ENCODE measurements around the gene PHACTR4. TPM values are rescaled to one million over a fixed set of nuclear protein-coding genes. Genes with fewer than 3 reads are reported as not detected.

PHACTR4 gene
- total and polyA plus RNA-seq, 2 donors (not counting 1 experiment from before 2014, with no cell fraction given) = 5.5 to 6.9 TPM

DNA sequence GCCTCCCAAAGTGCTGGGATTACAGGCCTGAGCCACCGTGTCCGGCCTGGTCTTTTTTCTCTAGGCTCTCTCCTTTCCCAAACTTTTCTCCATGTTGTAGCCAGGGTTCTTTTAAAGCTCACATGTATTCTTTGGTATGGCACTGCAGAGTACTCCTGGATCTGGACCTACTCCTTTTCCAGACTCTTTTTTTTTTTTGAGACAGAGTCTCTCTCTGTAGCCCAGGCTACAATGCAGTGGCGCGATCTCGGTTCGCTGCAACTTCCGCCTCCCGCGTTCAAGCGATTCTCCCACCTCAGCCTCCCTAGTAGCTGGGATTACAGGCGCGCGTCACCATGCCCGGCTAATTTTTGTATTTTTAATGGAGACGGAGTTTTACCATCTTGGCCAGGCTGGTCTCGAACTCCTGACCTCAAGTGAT, 41.3 kb upstream of the PHACTR4 start:
- H3K4me1 ChIP-seq (ENCODE audit: control insufficient read depth, extremely low read depth, insufficient read depth, low read length) = no peaks in the 10 kb centered on the region
- no peaks in the 10 kb centered on the region for H4K20me1 ChIP-seq (ENCODE audit: control insufficient read depth, extremely low read depth, insufficient read depth, low read length)
- H3K36me3 ChIP-seq (ENCODE audit: control insufficient read depth, insufficient read depth, low read length) = peaks cover 4% of the 10 kb centered on the region
- DNase-seq (ENCODE audit: low read depth in 2 of 2) = no peak
- peak overlapping the region; percentile 63 to 96 (median 76) for H3K4me3 ChIP-seq (replicated peaks in 1 of 4; ENCODE audit: control extremely low read depth in 1 of 4, insufficient read depth in 1 of 4, low read depth in 3 of 4, low read length in 4 of 4)
- peak overlapping the region; percentile 77 for H3K27ac ChIP-seq (ENCODE audit: insufficient read depth, low read length)
- H3K9me3 ChIP-seq (ENCODE audit: control insufficient read depth, insufficient read depth, low read depth, low read length) = no peaks in the 10 kb centered on the region
- TF ChIP-seq EZH2 (IDR thresholded peaks at IDR 0.05; ENCODE audit: low read length, missing control alignments) = no peak
- TF ChIP-seq, protein P1, sequence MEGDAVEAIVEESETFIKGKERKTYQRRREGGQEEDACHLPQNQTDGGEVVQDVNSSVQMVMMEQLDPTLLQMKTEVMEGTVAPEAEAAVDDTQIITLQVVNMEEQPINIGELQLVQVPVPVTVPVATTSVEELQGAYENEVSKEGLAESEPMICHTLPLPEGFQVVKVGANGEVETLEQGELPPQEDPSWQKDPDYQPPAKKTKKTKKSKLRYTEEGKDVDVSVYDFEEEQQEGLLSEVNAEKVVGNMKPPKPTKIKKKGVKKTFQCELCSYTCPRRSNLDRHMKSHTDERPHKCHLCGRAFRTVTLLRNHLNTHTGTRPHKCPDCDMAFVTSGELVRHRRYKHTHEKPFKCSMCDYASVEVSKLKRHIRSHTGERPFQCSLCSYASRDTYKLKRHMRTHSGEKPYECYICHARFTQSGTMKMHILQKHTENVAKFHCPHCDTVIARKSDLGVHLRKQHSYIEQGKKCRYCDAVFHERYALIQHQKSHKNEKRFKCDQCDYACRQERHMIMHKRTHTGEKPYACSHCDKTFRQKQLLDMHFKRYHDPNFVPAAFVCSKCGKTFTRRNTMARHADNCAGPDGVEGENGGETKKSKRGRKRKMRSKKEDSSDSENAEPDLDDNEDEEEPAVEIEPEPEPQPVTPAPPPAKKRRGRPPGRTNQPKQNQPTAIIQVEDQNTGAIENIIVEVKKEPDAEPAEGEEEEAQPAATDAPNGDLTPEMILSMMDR (conservative IDR thresholded peaks at IDR 0.05 in 1 of 2, IDR thresholded peaks at IDR 0.05 in 1 of 2; ENCODE audit: low read depth in 1 of 2, low read length in 2 of 2) = no peak
- peaks cover 6% of the 10 kb centered on the region for H3K79me2 ChIP-seq (ENCODE audit: control insufficient read depth, insufficient read depth, low read length)
- peak overlapping the region; percentile 77 for H2AFZ ChIP-seq (ENCODE audit: low read length)
- H3K9ac ChIP-seq (ENCODE audit: insufficient read depth, low read length) = no peak overlapping the region
- no peaks in the 10 kb centered on the region for H3K27me3 ChIP-seq (ENCODE audit: control insufficient read depth, insufficient read depth, low read length)
- H3K4me2 ChIP-seq (ENCODE audit: extremely low read depth, insufficient read depth, low read length) = peak overlapping the region; percentile 48

DNA sequence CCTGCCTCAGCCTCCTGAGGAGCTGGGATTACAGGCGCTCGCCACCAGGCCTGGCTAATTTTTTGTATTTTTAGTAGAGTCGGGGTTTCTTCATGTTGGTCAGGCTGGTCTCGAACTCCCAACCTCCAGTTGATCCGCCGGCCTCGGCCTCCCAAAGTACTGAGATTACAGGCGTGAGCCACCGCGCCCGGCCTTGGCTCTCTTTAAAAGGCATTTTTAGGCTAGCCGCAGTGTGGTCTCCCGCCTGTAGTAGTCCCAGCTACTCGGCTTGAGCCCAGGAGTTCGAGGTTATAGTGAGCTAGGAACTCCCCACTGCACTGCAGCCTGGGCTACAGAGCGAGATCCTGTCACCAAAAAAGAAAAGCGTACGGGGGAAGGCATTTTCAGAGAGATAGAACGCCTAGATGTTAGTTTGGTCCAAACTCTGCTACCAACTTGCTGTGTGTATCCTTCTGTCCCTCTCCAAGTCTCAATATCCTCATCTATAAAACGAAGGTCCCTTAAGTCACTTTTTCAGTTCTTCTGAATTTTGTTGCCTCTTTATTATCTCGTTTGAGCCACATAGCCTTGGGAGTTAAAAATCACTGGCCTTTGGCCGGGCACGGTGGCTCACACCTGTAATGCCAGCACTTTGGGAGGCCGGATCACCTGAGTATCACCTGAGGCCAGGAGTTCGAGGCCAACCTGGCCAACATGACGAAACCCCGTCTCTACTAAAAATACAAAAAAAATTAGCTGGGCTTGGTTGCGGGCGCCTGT, 40.0 kb upstream of the PHACTR4 start:
- Histone ChIP-seq H3K4me2 (ENCODE audit: extremely low read depth, insufficient read depth, low read length) (peak overlapping the region; percentile 84), H3K36me3 (ENCODE audit: control insufficient read depth, insufficient read depth, low read length) (peaks cover 6% of the 10 kb centered on the region), H3K79me2 (ENCODE audit: control insufficient read depth, insufficient read depth, low read length) (peaks cover 6% of the 10 kb centered on the region), H4K20me1 (ENCODE audit: control insufficient read depth, extremely low read depth, insufficient read depth, low read length) (no peaks in the 10 kb centered on the region), H3K4me1 (ENCODE audit: control insufficient read depth, extremely low read depth, insufficient read depth, low read length) (no peaks in the 10 kb centered on the region), H3K9ac (ENCODE audit: insufficient read depth, low read length) (peak overlapping the region; percentile 81), H3K9me3 (ENCODE audit: control insufficient read depth, insufficient read depth, low read depth, low read length) (no peaks in the 10 kb centered on the region), H3K27ac (ENCODE audit: insufficient read depth, low read length) (peak overlapping the region; percentile 77), H3K4me3 (replicated peaks in 1 of 4; ENCODE audit: control extremely low read depth in 1 of 4, insufficient read depth in 1 of 4, low read depth in 3 of 4, low read length in 4 of 4) (peak overlapping the region; percentile 63 to 96 (median 76)), H2AFZ (ENCODE audit: low read length) (peak overlapping the region; percentile 85), H3K27me3 (ENCODE audit: control insufficient read depth, insufficient read depth, low read length) (no peaks in the 10 kb centered on the region)
- peak; percentile 21 to 34 for DNase-seq (ENCODE audit: low read depth in 2 of 2)
- TF ChIP-seq EZH2 (IDR thresholded peaks at IDR 0.05; ENCODE audit: low read length, missing control alignments) = no peak
- TF ChIP-seq, protein P1 (conservative IDR thresholded peaks at IDR 0.05 in 1 of 2, IDR thresholded peaks at IDR 0.05 in 1 of 2; ENCODE audit: low read depth in 1 of 2, low read length in 2 of 2) = no peak

DNA sequence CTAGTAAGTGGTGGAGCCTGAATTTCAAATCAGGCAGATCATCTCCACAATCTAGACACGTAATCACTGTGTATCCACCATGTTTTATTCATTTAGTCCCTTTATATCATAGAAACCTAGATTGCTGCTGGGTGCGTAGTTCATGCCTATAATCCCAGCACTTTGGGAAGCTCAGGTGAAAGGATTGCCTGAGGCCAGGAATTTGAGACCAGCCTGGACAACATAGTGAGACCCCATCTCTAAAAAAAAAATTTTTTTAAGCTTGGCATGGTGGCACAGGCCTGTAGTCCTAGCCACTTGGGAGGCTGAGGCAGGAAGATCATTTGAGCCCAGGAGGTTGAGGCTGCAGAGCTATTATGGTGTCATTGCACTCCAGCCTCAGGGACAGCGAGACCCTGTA, 30.6 kb upstream of the PHACTR4 start:
- TF ChIP-seq, protein P1 (conservative IDR thresholded peaks at IDR 0.05 in 1 of 2, IDR thresholded peaks at IDR 0.05 in 1 of 2; ENCODE audit: low read depth in 1 of 2, low read length in 2 of 2) = no peak
- H3K27me3 ChIP-seq (ENCODE audit: control insufficient read depth, insufficient read depth, low read length) = no peaks in the 10 kb centered on the region
- H3K4me1 ChIP-seq (ENCODE audit: control insufficient read depth, extremely low read depth, insufficient read depth, low read length) = no peaks in the 10 kb centered on the region

More for the DNA sequence above, 30.6 kb upstream of the PHACTR4 start:
- no peak for DNase-seq (ENCODE audit: low read depth in 2 of 2)
- Histone ChIP-seq H2AFZ (ENCODE audit: low read length) (no peak overlapping the region), H3K4me3 (replicated peaks in 1 of 4; ENCODE audit: control extremely low read depth in 1 of 4, insufficient read depth in 1 of 4, low read depth in 3 of 4, low read length in 4 of 4) (no peak overlapping the region), H4K20me1 (ENCODE audit: control insufficient read depth, extremely low read depth, insufficient read depth, low read length) (no peaks in the 10 kb centered on the region), H3K79me2 (ENCODE audit: control insufficient read depth, insufficient read depth, low read length) (no peaks in the 10 kb centered on the region), H3K4me2 (ENCODE audit: extremely low read depth, insufficient read depth, low read length) (no peak overlapping the region), H3K9me3 (ENCODE audit: control insufficient read depth, insufficient read depth, low read depth, low read length) (no peaks in the 10 kb centered on the region), H3K27ac (ENCODE audit: insufficient read depth, low read length) (no peak overlapping the region), H3K9ac (ENCODE audit: insufficient read depth, low read length) (no peak overlapping the region), H3K36me3 (ENCODE audit: control insufficient read depth, insufficient read depth, low read length) (peaks cover 2% of the 10 kb centered on the region)

Data from fibroblast of lung (primary cell).